Ascending aorta (tissue), 2 donors: Measurements from ENCODE around the gene TRIM25. TPM values are rescaled to one million over a fixed set of nuclear protein-coding genes. Genes with fewer than 3 reads are reported as not detected.
A peak's percentile ranks its signal among the peaks of the same experiment; 100 is the strongest.

Source experiments
- DNase-seq, 2 donors: peaks; one replicate each; pipeline ENCODE4 v3.0.0-alpha.2; 2019; ENCODE audit warnings: low spot score in 2 of 2
- H3K27ac ChIP-seq, 2 donors: fragments of 200-600 bp; sonication (generic); one replicate each; pipeline ENCODE4 v1.5.1; 2016 to 2017; ENCODE audit warnings: mild to moderate bottlenecking in 1 of 2
- H3K27me3 ChIP-seq: fragments of 200-600 bp; sonication (generic); one replicate; pipeline ENCODE4 v1.5.1; 2017
- H3K36me3 ChIP-seq, 2 donors: fragments of 200-600 bp; sonication (generic); one replicate each; pipeline ENCODE4 v1.5.1; 2016
- H3K4me1 ChIP-seq, 2 donors: fragments of 200-600 bp; sonication (generic); one replicate each; pipeline ENCODE4 v1.5.1; 2016 to 2017; ENCODE audit warnings: mild to moderate bottlenecking in 1 of 2
- H3K4me3 ChIP-seq, 2 donors: fragments of 200-600 bp; sonication (generic); one replicate each; pipeline ENCODE4 v1.5.1; 2016 to 2017; ENCODE audit warnings: mild to moderate bottlenecking in 1 of 2
- H3K9me3 ChIP-seq, 2 donors: fragments of 200-600 bp; sonication (generic); one replicate each; pipeline ENCODE4 v1.5.1; 2016
- CTCF ChIP-seq, 3 experiments: fragments of 200-600 bp in 2 of 3; fragments of 450-650 bp in 1 of 3; sonication (generic) in 2 of 3; IDR thresholded peaks; one replicate each; pipeline ENCODE4 v1.5.1; 2016 to 2019; ENCODE audit warnings: antibody characterized with exemption in 3 of 3, mild to moderate bottlenecking in 1 of 3, moderate library complexity in 1 of 3
- intact Hi-C: fragments of 100-400 bp; cut with DNase I; formaldehyde crosslinking; loops from one replicate; pipeline ENCODE4 v1.15.1; 2023
- total RNA-seq: library from RNA; depleted of rRNA; stranded (reverse); fragments of >200 nt; gene quantifications from one replicate; pipeline ENCODE4 v1.1.0, GENCODE V29; 2016

Gene TRIM25
- total RNA-seq, 1 donor from 2014 or later: 65.3 TPM

- Histone ChIP-seq H3K9me3 (no peaks in the 10 kb centered on the region), H3K27me3 (no peaks in the 10 kb centered on the region), H3K4me1 (peaks cover 0 to 6% of the 10 kb centered on the region in 2 donors), H3K4me3 (no peak overlapping the region), H3K36me3 (peaks cover 27 to 53% of the 10 kb centered on the region in 2 donors), H3K27ac (no peak overlapping the region)
- DNase-seq: peak in 1 of 2 donors; percentile 40
- no peak for TF ChIP-seq CTCF (IDR thresholded peaks at IDR 0.05)
- intact Hi-C loops: no loop called here
These were observed 5.8 kb downstream of the TRIM25 start for GRCh38 chr17:56908001-56908542.

- TF ChIP-seq CTCF (IDR thresholded peaks at IDR 0.05): no peak
- Histone ChIP-seq H3K4me1 (no peaks in the 10 kb centered on the region), H3K27me3 (no peaks in the 10 kb centered on the region), H3K4me3 (no peak overlapping the region), H3K27ac (no peak overlapping the region), H3K36me3 (peaks cover 61 to 95% of the 10 kb centered on the region in 2 donors), H3K9me3 (no peaks in the 10 kb centered on the region)
- intact Hi-C loops: no loop called here
- DNase-seq: peak in 1 of 2 donors; percentile 5
These were observed 10.3 kb downstream of the TRIM25 start for GRCh38 chr17:56903560-56903959.

- Histone ChIP-seq H3K4me1 (no peaks in the 10 kb centered on the region), H3K4me3 (no peak overlapping the region), H3K36me3 (peaks cover 67 to 97% of the 10 kb centered on the region in 2 donors), H3K27me3 (no peaks in the 10 kb centered on the region), H3K27ac (no peak overlapping the region), H3K9me3 (no peaks in the 10 kb centered on the region)
- DNase-seq: peak in 1 of 2 donors; percentile 42
- intact Hi-C loops: no loop called here
- no peak for TF ChIP-seq CTCF (IDR thresholded peaks at IDR 0.05)
These were observed 11.5 kb downstream of the TRIM25 start for GRCh38 chr17:56902348-56902747.

GRCh38 chr17:56899403-56899802 is 14.4 kb downstream of the TRIM25 start:
- H3K36me3 ChIP-seq: peaks cover 68 to 89% of the 10 kb centered on the region in 2 donors
- intact Hi-C loops: no loop called here
- no peak for TF ChIP-seq CTCF (IDR thresholded peaks at IDR 0.05)

GRCh38 chr17:56898874-56899273 is 15.0 kb downstream of the TRIM25 start:
- Histone ChIP-seq H3K4me1 (no peaks in the 10 kb centered on the region), H3K4me3 (no peak overlapping the region), H3K27ac (no peak overlapping the region), H3K36me3 (peaks cover 65 to 89% of the 10 kb centered on the region in 2 donors), H3K9me3 (no peaks in the 10 kb centered on the region), H3K27me3 (no peaks in the 10 kb centered on the region)
- no peak for TF ChIP-seq CTCF (IDR thresholded peaks at IDR 0.05)
- intact Hi-C loops: no loop called here
- DNase-seq: peak in 1 of 2 donors; percentile 50

More at GRCh38 chr17:56899403-56899802, 14.4 kb downstream of the TRIM25 start:
- Histone ChIP-seq H3K27me3 (no peaks in the 10 kb centered on the region), H3K27ac (no peak overlapping the region), H3K4me3 (no peak overlapping the region), H3K9me3 (no peaks in the 10 kb centered on the region), H3K4me1 (no peaks in the 10 kb centered on the region)
- peak in 1 of 2 donors; percentile 18 for DNase-seq
